Stimulated activated CD4-positive, alpha-beta T cell treated with anti-CD3 and anti-CD28 coated beads, Interleukin-12 subunit alpha, Interleukin-12 subunit beta, amount 100 ng/mL, for 48 hours (primary cell): ENCODE data around the gene CNTNAP2.
"Not testable (repeated sequence)": the region's sequence is repeated elsewhere in the genome, so short reads cannot be mapped to it uniquely, and the experiment has no call there.

Experiments used
- DNase-seq, 3 donors: peaks; one replicate each; pipeline ENCODE4 v3.0.0-alpha.2; 2020; ENCODE audit warnings: low read depth in 2 of 3, low spot score in 1 of 3

The CNTNAP2 gene

DNA sequence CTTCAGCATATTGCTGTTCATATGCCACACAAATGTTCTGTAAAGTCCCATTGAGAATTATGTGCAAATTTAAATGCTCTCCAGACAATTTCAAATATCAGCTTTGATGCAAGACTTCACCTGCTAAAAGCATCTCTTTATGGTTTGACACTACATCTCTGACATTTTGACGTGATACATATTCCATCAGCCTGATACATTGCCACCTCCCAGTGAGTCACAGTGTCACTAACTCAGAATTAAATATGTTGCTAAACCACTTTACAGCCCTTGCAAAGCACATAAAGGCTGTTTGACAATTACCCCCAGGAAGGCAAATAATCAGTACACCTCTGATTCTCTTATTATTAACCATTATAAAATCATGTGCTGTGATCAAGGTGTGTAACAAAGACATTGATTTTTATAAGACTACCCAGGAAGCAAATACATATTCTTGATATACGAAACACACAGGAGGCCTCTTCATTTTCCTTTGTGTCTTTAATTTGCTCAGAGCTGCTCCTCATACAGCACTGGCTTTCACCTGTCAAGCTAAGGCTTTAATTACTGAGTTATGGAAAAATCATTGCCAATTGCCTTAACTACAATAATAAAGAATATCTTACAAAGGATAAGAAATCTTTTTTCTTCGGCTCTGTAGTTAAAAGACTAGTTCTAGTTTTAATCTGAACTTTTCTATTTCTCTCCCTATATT lies 1926.5 kb downstream of the CNTNAP2 start:
- no peak for DNase-seq

DNA sequence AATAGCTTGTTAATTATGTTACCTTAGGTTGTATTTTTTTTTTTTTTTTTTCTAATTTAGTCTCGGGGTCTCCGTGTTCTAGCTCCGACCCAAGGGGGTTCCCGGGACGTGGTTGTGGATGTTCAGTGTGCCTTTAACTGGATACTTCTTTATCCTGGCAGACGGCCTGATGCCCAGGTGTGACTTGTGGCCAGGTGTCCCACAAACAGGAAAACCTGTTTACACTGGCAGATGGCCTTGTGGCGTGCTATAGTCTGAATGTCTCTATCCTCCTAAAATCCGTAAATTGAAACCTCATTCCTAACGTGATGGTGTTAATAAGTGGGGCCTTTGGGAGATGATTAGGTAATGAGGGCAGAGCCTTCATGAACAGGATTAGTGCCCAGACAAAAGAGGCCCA lies 1927.6 kb downstream of the CNTNAP2 start:
- DNase-seq = no peak

DNA sequence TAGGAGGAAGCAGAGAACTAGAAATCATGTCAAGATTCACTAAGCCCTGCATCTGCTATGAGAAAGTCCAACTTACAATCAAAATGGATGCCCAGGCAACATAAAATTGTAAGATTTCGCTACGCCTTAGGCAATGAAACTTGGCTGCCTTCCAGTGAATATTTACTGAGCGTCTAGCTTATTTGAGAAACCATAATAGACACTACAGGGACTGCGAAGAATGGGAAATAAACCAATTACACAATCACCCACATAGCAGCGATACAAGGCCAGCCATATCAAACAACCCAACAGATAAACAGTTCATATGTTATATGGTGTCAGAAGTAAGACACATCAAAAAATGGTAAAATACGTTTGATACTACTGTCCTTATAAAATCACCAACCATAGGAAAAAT lies 1928.9 kb downstream of the CNTNAP2 start:
- DNase-seq = no peak

DNA sequence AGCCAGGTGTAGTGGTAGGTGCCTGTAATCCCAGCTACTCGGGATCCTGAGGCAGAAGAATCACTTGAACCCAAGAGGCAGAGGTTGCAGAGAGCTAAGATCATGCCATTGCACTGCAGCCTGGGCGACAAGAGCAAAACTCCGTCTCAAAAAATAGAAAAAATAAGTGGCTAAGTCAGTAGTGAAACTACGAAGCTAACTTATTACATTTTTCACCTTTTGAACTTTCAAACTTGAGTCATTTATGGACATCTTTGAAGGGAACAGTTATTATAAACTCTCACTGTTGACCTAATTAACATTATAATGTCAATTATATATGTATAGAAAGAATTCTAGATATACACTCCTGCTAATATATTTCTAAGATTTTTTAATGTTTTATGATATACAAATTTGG lies 1932.5 kb downstream of the CNTNAP2 start:
- no peak for DNase-seq

DNA sequence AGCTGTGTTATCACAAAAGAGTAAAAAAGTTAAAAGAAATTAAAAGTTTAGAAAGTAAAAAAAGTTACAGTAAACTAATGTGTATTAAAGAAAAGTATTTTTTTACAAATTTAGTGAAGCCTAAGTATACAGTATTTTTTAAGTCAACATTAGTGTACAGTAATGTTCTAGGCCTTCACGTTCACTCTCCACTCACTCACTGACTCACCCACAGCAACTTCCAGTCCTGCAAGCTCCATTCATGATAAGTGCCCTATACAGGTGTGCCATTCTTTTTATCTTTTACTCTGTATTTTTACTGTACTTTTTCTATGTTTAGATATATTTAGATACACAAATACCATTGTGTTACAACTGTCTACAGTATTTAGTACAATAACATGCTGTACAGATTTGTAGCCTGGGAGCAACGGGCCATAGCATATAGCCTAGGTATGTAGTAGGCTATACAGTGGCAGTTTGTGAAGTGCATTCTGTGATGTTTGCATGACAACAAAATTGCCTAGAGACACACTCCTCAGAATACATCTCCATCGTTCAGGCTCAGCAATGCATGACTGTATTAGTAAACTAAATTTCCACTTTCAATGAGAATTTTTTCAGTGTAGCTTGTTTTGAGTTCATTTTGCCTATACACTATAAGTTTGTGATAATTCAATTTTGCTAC lies 1934.0 kb downstream of the CNTNAP2 start:
- DNase-seq = no peak

DNA sequence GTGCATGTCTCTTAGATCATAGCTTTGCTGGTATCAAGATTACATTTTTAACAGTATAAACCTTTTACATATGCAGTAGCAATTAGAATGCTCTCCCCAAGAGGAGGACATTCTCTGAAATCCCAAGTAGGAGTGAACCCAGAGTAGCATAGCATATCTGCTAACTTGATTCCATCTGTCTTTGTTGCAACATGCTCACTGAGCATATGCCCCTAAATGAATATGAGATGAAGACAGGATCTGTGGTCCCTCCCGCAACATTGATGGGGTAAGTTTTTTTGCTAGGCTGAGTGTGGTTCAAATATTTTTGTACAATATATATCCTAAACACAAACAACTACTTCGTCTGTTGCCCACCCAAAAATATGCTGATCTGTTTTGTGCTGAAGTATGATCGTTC lies 1939.8 kb downstream of the CNTNAP2 start:
- no peak for DNase-seq

DNA sequence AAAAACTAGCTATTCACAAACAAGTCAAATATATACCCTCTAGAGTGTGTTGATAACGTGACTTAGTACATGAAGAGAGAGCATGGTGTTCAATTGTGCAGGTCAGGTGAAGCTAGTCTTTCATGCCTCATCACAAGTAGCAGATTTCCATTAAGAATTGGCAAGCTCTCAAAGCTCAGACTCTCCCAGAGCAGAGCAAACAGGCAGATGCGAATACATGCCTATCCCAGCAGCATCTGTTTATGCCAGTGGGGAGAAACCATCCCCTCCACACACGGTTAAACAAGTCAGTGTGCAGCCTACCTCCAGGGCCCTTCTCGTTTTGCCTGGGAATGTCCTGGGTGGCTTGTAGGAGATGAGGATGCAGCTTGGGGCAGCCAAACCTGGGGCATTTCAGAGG lies 1941.5 kb downstream of the CNTNAP2 start:
- DNase-seq = no peak

DNA sequence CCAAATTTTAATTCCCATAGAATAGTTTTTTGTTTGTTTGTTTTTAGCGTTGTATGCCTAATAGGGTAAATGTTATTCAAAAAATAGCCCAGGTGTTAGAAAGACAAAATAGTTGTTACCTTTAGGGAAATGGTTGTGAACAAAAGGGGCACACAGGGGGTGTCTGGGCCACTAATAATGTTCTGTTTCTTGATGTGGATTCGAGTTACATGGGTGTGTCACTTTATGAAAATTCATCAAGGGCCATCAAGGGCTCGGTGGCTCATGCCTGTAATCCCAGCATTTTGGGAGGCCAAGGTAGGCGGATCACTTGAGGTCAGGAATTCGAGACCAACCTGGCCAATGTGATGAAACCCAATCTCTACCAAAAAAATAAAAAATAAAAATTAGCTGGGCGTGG lies 1942.2 kb downstream of the CNTNAP2 start:
- DNase-seq = no peak

DNA sequence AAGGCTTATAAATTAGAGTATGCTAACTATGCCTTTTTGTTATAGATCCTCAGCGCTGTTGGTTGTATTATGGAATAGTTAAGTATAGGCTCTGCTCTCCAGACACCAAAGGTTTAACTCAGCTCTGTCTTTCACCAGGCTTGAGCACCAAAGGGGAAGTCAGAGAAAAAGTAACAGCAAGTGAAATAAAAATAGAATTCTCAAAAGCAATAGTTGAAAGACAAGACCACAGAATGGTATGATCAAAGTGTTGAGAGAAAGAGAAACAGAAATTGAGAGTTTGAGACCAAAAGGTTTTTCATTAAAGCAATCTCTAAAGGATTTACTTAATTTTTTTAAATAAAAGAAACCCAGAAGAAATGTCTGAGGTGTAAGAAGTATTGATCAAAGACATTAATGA lies 1944.1 kb downstream of the CNTNAP2 start:
- no peak for DNase-seq

DNA sequence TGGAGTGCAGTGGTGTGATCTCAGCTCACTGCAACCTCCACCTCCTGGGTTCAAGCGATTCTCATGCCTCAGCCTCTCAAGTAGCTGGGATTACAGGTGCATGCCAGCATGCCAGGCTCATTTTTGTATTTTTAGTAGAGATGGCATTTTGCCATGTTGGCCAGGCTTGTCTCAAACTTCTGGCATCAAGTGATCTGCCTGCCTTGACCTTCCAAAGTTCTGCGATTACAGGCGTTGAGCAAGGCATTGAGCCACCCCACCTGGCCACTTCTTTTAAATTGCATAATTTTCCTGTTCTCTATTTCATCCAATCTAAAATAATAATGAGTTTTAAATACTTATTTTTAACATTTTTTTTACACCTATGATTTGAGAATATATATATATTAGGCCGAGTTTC lies 1961.5 kb downstream of the CNTNAP2 start:
- DNase-seq = not testable (repeated sequence)

DNA sequence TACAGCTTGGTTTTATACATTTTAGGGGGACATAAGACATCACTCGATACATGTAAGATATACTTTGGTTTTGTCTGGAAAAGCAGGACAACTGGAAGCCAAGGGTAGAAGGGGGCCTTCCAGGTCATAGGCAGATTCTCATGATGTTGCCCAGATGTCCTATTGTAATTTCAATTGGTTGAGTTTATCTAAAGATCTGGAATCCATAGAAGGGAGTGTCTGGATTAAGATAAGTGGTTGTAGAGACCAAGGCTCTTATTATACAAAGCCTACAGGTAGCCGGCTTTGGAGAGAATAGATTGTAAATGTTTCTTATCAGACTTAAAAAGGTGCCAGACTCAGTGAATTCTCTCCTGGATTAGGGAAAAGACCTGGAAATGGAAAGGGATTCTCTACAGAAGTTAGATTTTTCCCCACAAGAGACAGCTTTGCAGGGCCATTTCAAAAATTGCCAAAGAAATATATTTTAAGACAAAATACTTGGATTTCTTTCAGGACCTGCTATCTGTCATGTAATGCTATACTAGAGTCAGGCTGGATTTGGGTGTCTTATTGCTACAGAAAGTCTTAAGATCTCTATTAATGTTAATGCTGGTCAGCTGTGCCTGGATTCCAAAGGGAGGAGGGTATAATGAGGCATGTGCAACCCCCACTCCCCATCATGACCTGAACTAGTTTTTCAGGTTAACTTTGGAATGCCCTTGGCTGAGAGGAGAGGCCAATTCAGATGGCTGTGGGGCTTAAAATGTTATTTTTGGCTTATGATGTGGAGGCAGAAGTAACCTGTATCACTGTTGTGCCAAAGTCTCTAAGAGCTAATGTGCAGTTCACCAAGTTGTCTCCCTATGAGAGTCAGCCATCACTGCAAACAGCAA lies 1962.8 kb downstream of the CNTNAP2 start:
- no peak for DNase-seq

DNA sequence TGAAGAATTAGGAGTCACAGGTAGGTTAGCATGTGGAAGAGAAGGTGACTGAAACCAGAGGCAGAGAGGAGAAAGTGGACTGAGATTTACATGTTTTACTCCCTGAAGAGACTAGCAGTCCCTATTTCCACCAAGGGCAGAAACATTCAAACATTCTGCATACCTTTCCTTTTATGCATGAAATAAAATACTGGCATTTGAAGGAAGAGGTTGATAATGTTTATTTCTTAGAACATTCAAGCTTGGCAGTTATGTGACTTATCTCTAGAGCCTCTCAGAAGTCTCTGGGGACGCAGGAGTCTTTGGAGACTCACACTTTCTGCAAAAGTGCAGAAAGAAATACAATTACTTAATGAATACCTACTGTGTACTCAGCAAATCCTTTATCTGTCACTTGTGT lies 1966.8 kb downstream of the CNTNAP2 start:
- no peak for DNase-seq

DNA sequence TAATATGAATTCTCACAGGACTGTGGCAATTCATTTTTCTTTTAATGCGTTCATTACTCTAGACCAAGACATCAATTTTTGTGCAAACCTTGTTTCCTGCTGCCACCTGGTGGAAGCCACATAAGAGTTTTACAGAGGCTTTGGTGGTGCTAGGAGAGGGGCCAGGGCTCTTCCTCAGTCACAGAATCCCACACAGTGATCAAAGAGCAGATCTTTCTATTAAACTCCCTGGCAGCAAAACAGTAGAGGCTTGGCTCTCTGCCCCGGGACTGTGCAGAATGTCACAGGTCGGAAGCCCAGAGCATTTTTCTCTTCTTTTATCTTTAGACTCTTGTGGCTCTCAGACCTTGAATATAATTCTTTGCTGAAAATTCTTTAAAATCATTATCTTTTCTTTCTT lies 1967.5 kb downstream of the CNTNAP2 start:
- no peak for DNase-seq

DNA sequence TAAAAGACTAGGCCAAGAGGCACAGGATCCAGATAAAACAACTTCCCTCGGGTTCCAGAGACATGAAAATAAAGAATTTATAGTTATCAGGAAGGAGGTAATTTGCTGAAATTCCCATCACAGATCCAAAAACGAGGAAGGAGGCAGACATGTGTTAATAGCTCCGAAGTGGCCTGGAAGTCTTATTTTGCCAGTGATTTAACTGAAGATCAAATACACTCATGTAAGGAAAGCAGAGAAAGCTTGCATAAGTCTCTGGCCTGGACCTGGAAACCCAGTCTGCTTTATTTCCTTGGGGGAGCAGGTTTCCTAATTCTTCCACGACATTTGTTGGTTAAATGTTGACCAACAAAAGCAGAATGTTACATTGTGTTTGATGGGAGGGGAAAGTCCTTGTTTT lies 1975.3 kb downstream of the CNTNAP2 start:
- no peak for DNase-seq

DNA sequence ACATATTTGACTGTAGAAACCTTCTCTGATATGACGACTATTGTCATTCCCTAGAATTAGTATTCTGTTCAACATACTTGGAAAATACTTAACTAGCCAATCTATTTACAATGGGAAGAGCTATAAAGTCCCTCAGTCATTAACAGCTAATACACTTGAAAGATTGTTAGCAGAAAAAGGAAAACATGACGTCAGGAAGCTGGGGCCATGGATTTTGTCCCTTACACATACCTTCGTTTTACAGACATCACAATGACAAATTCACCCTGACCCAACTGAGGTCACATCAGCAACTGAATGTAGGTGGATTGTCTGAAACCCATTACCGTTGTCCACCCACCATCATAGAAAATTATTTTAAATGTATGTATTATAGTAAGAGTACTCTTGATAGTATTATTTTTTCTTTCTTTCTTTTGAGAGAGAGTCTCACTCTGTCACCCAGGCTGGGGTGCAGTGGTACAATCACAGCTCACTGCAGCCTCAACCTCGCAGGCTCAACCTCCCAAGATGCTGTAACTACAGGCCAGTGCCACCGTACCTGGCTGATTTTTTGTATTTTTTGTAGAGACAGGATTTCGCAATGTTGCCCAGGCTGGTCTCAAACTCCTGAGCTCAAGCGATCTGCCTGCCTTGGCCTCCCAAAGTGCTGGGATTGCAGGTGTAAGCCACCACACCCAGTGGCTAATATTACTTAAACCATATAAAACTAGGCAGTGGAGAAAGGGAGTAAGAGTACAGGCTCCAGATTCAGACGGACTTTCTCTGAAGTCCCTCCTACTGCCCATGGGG lies 1977.0 kb downstream of the CNTNAP2 start:
- DNase-seq = no peak

DNA sequence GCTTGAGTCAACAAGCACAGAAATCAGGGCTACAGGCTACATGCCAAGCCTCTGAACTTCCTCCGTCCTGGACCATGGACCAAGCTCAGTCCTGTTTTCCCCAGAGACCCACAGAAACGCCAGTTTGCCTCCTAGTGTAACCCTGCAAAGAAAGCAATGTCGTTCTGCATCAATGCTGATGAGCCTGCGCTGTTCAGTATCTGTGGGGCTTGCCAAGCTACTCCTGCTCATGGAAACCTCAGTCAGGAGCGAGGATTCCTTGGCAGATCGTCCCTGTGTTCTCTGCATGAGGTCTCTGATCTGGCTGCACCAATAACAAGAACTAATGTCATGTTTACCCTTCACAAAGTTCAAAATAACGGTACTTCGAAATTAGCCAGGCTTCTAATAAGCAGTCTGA lies 1978.5 kb downstream of the CNTNAP2 start:
- no peak for DNase-seq

DNA sequence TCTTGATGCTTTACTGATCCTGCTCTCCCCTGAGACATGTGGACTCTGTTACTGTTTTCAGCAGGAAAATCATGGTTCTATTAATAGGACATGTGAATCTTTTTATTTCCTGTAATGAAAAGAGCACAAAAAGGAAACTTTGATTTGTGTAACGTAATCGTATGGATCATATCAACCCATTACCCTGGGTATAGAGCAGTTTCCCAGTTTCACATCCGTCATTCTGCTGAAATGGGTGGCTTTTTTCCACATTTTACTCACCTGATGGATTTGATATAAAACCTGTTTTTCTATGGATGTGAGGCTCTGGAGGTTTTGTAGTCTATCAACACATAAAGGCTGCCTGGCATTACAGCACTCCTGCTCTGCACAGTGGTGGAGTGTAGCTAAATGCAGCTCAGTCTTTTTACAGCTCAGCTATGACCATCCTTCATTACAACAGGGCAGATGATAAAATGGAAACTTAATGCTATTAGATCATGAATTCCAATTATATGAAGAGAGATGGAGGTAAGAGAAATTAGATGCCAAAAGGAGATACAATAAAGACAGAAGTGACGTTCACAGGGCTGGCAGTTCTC lies 1987.6 kb downstream of the CNTNAP2 start:
- no peak for DNase-seq

DNA sequence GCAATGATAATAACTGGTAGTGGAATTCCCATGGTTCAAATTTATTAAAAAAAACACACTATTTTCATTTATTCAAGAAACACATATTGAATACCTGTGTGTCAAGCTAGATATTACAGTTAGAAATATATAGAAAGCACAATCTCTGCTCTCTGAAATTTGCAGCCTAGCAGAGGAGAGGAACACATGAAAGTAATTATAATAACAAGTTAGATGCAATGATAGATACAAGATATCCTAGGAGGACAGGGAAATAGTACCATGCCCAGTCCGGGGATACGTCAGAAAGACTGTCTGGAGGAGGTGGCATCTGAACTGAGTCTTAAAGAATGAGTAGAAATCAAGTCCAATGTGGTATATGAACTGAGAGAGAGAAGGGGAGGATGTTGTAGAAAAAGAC lies 1988.3 kb downstream of the CNTNAP2 start:
- DNase-seq = no peak

DNA sequence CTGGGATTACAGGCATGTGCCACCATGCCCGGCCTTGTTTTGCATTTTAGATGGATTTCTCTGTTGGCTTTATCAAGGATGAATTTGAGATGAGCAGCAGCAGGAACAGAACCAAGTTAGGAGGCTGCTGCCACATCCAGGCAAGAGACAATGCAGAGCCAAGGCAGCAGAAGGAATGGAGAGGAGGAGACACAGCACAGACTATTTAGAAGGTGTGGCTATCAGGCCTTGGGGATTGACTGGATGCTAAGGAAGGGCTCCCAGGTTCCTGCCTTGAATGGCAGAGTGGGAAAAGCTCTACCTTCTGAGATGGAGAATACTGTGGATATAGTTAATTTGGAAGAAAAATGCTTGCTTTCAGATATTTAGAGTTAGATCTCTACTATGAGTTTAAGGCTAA lies 1989.3 kb downstream of the CNTNAP2 start:
- DNase-seq = no peak

DNA sequence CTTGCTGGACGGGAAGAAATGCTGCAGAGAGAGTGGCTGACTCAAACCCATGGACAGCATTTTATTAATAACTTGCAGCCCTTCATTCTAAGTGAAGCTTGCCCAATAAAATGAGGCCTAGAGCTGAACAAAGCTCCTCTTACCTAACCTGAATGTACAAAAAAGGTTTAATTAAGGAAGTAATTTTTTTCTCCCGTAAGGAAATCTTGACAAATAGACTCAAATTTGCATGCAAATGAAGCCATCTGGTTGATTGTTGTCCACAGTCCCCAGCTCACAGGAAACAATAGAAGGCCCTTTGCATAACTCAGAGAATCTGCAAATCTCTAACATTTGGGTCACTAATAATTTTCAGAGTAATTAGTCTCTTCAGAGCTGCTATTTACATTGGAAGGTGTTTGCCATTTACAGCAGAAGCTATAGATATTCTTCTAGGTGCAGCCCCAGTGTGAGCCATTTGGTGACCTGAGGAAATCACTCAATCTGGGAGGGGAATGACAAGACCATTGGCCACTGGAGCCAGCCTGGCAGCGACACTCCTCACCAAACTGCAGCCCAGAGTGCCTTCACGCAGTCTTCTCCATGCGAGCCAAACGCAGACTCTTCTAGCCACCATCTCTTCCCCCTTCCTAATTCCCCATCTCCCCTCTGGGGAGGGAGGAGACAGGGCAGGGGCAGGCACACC lies 1991.0 kb downstream of the CNTNAP2 start:
- DNase-seq = no peak
